PC-9 (cell line): Measurements from ENCODE around the gene FRAT2. TPM values are rescaled to one million over a fixed set of nuclear protein-coding genes. Genes with fewer than 3 reads are reported as not detected.

Source experiments
- BruUV-seq: library from RNA; stranded (reverse); fragments of 400-500 nt; replicated peaks from 2 replicates; lab custom pipeline; 2021; lab: Mats Ljungman, UMichigan
- CTCF ChIA-PET: fragments of 300-600 bp; sonication (Branson Sonifier 250); formaldehyde crosslinking; loops from one replicate; lab custom pipeline; 2022; ENCODE audit warnings: antibody characterized with exemption; lab: Charles Lee
- POLR2A ChIA-PET: fragments of 300-600 bp; sonication (Branson Sonifier 250); formaldehyde crosslinking; loops from one replicate; lab custom pipeline; 2022; ENCODE audit warnings: antibody characterized with exemption; ENCODE audit not compliant: unreplicated experiment; lab: Charles Lee
- DNase-seq, 2 experiments: peaks; one replicate each; pipeline versions ENCODE4 v3.0.0 to v3.0.0-alpha.2; 2015 to 2022; ENCODE audit warnings: mixed read lengths in 1 of 2
- H2AFZ ChIP-seq: fragments of 200-600 bp; sonication (generic); 2 replicates; pipeline ENCODE4 v1.8.1; 2017; ENCODE audit warnings: antibody characterized with exemption
- H3F3A ChIP-seq: fragments of 200-600 bp; sonication (generic); 2 replicates; pipeline ENCODE4 v1.8.1; 2017; ENCODE audit warnings: antibody characterized with exemption, mild to moderate bottlenecking, low read depth; ENCODE audit not compliant: insufficient read depth
- H3K27ac ChIP-seq: fragments of 200-600 bp; sonication (generic); 2 replicates; pipeline ENCODE4 v1.6.1; 2016; ENCODE audit warnings: mixed run types
- H3K27me3 ChIP-seq: fragments of 200-600 bp; sonication (generic); 2 replicates; pipeline ENCODE4 v1.6.1; 2016; ENCODE audit warnings: low read depth, mixed run types; ENCODE audit not compliant: insufficient read depth
- H3K36me3 ChIP-seq: fragments of 200-600 bp; sonication (generic); 2 replicates; pipeline ENCODE4 v1.6.1; 2016; ENCODE audit warnings: low read depth, mixed run types
- H3K4me1 ChIP-seq: fragments of 200-600 bp; sonication (generic); replicated peaks from 2 replicates; pipeline ENCODE4 v1.6.1; 2016; ENCODE audit warnings: mixed run types; ENCODE audit not compliant: insufficient read depth
- H3K4me2 ChIP-seq: fragments of 200-600 bp; sonication (generic); 2 replicates; pipeline ENCODE4 v1.6.1; 2017; ENCODE audit warnings: mixed run types
- H3K4me3 ChIP-seq: fragments of 200-600 bp; sonication (generic); 2 replicates; pipeline ENCODE4 v1.6.1; 2016; ENCODE audit warnings: mixed run types
- H3K79me2 ChIP-seq: fragments of 200-600 bp; sonication (generic); 2 replicates; pipeline ENCODE4 v1.6.1; 2017; ENCODE audit warnings: low read depth, mixed run types
- H3K9me2 ChIP-seq: fragments of 200-600 bp; sonication (generic); 2 replicates; pipeline ENCODE4 v1.8.1; 2017; ENCODE audit warnings: mild to moderate bottlenecking; ENCODE audit not compliant: insufficient read depth
- H3K9me3 ChIP-seq: fragments of 200-600 bp; sonication (generic); 2 replicates; pipeline ENCODE4 v1.8.1; 2016; ENCODE audit warnings: low read depth; ENCODE audit not compliant: insufficient read depth
- H4K20me1 ChIP-seq: fragments of 200-600 bp; sonication (generic); 2 replicates; pipeline ENCODE4 v1.8.1; 2017; ENCODE audit not compliant: insufficient read depth
- CTCF ChIP-seq: fragments of 200-600 bp; sonication (generic); conservative IDR thresholded peaks from 2 replicates; pipeline ENCODE4 v1.6.1; 2017; ENCODE audit warnings: mixed run types, antibody characterized with exemption, mild to moderate bottlenecking, moderate library complexity
- EZH2 ChIP-seq: fragments of 200-600 bp; sonication (generic); IDR thresholded peaks from 2 replicates; pipeline ENCODE4 v1.8.0; 2017; ENCODE audit warnings: antibody characterized with exemption, low read depth
- intact Hi-C: fragments of 100-400 bp; cut with micrococcal nuclease; formaldehyde crosslinking; loops from one replicate; pipeline ENCODE4 v1.10.0; 2022; ENCODE audit not compliant: unreplicated experiment
- total RNA-seq: library from RNA; stranded (reverse); gene quantifications from 2 replicates; pipeline ENCODE4 v1.2.3, GENCODE V29; 2021

The FRAT2 gene
- total RNA-seq, 1 experiment from 2014 or later, result 11.0 TPM

DNA sequence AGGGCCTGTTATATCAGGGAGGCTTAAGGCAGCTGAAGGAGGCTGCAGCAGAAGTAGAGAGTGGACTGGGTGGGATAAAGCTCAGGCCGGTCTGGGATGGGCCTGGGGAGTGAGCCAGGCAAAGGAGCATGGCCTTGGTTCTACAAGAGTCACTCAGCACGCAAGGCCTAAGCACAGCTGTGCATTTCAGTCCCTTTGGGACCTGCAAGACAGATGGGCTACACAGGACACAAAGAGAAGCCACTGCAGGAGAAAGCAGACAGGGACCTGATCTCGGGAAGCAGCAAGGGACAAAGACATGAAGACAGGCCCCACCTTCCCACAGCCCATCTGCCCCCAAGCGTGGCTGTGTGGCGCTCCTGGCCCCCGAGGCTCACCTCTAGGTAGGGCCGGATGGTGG, 37.2 kb upstream of the FRAT2 start:
- no TSS peak for BruUV-seq

GRCh38 chr10:97367126-97367649, 32.7 kb upstream of the FRAT2 start:
- BruUV-seq, result no TSS peak
- TF ChIP-seq CTCF (no peak), EZH2 (no peak)
- Histone ChIP-seq H3F3A (no peaks in the 10 kb centered on the region), H2AFZ (no peak overlapping the region), H3K27ac (no peak overlapping the region), H3K4me1 (no peaks in the 10 kb centered on the region), H3K36me3 (no peaks in the 10 kb centered on the region; the same call in 1 of the 2 replicates), H3K9me2 (no peaks in the 10 kb centered on the region), H3K4me3 (no peak overlapping the region), H4K20me1 (no peaks in the 10 kb centered on the region), H3K4me2 (no peak overlapping the region), H3K27me3 (no peaks in the 10 kb centered on the region), H3K79me2 (no peaks in the 10 kb centered on the region), H3K9me3 (no peaks in the 10 kb centered on the region)
- intact Hi-C loops, result no loop called here
- ChIA-PET CTCF (no interaction called here), POLR2A (no interaction called here)
- no peak for DNase-seq

More for the DNA sequence above, 37.2 kb upstream of the FRAT2 start:
- ChIA-PET POLR2A (no interaction called here), CTCF (no interaction called here)
- intact Hi-C loops, result no loop called here
- no peak overlapping the region for H3K27ac ChIP-seq
- H4K20me1 ChIP-seq, result no peaks in the 10 kb centered on the region
- no peaks in the 10 kb centered on the region for H3F3A ChIP-seq
- TF ChIP-seq EZH2 (no peak), CTCF (no peak)
- H3K79me2 ChIP-seq, result no peaks in the 10 kb centered on the region
- H3K36me3 ChIP-seq, result no peaks in the 10 kb centered on the region; the same call in 1 of the 2 replicates
- no peak overlapping the region for H3K4me3 ChIP-seq
- H3K9me2 ChIP-seq, result no peaks in the 10 kb centered on the region
- no peak for DNase-seq
- H2AFZ ChIP-seq, result no peak overlapping the region
- H3K27me3 ChIP-seq, result no peaks in the 10 kb centered on the region
- H3K4me1 ChIP-seq, result no peaks in the 10 kb centered on the region
- H3K9me3 ChIP-seq, result no peaks in the 10 kb centered on the region
- H3K4me2 ChIP-seq, result no peak overlapping the region

- H3K4me1 ChIP-seq, result no peaks in the 10 kb centered on the region
- H3K4me3 ChIP-seq, result no peak overlapping the region
- no peaks in the 10 kb centered on the region for H3K9me3 ChIP-seq
- no peak overlapping the region for H2AFZ ChIP-seq
- TF ChIP-seq CTCF (no peak), EZH2 (no peak)
- no peak overlapping the region for H3K27ac ChIP-seq
- no TSS peak for BruUV-seq
- CTCF ChIA-PET, result no interaction called here
- no peaks in the 10 kb centered on the region for H3K79me2 ChIP-seq
- intact Hi-C loops, result no loop called here
- H3K36me3 ChIP-seq, result no peaks in the 10 kb centered on the region
- no peaks in the 10 kb centered on the region for H3K9me2 ChIP-seq
- DNase-seq, result no peak
- H3F3A ChIP-seq, result no peaks in the 10 kb centered on the region
- H3K4me2 ChIP-seq, result no peak overlapping the region
- no peaks in the 10 kb centered on the region for H3K27me3 ChIP-seq
- no peaks in the 10 kb centered on the region for H4K20me1 ChIP-seq
- POLR2A ChIA-PET, result no interaction called here
Observed at GRCh38 chr10:97366572-97366971, 32.0 kb upstream of the FRAT2 start.
